IPS-15b (cell line): ENCODE measurements around the gene EIF5AL1.
"Not testable (repeated sequence)": the region's sequence is repeated elsewhere in the genome, so short reads cannot be mapped to it uniquely, and the experiment has no call there.

Experiments
- H3K27me3 ChIP-seq: one replicate; pipeline ENCODE4 v1.6.1; 2013; ENCODE audit warnings: low read length; ENCODE audit not compliant: control insufficient read depth, insufficient read depth
- H3K36me3 ChIP-seq: one replicate; pipeline ENCODE4 v1.6.1; 2013; ENCODE audit warnings: low read length; ENCODE audit not compliant: control insufficient read depth, insufficient read depth
- H3K4me1 ChIP-seq: one replicate; pipeline ENCODE4 v1.6.1; 2013; ENCODE audit warnings: mild to moderate bottlenecking, low read length; ENCODE audit not compliant: control insufficient read depth, insufficient read depth
- H3K4me3 ChIP-seq: one replicate; pipeline ENCODE4 v1.5.1; 2013; ENCODE audit warnings: low read depth, low read length
- H3K9ac ChIP-seq: one replicate; pipeline ENCODE4 v1.6.1; 2013; ENCODE audit warnings: low read depth, mild to moderate bottlenecking, low read length
- H3K9me3 ChIP-seq: one replicate; pipeline ENCODE4 v1.6.1; 2013; ENCODE audit warnings: mild to moderate bottlenecking, low read length; ENCODE audit not compliant: control insufficient read depth, insufficient read depth

The EIF5AL1 gene

GRCh38 chr10:79504483-79504882 is 7.8 kb upstream of the EIF5AL1 start:
- H3K4me1 ChIP-seq, H3K4me3 ChIP-seq, H3K27me3 ChIP-seq, H3K9ac ChIP-seq, H3K36me3 ChIP-seq, H3K9me3 ChIP-seq: not testable (repeated sequence)

- not testable (repeated sequence) for H3K9ac ChIP-seq, H3K9me3 ChIP-seq, H3K27me3 ChIP-seq, H3K36me3 ChIP-seq, H3K4me1 ChIP-seq, H3K4me3 ChIP-seq
Observed at GRCh38 chr10:79505328-79505727, 7.0 kb upstream of the EIF5AL1 start.

- Histone ChIP-seq H3K9ac (no peak overlapping the region), H3K9me3 (no peaks in the 10 kb centered on the region), H3K27me3 (peaks cover 6% of the 10 kb centered on the region), H3K4me1 (no peaks in the 10 kb centered on the region), H3K36me3 (no peaks in the 10 kb centered on the region), H3K4me3 (no peak overlapping the region)
Observed at GRCh38 chr10:79505829-79506228, 6.5 kb upstream of the EIF5AL1 start.

- H3K9ac ChIP-seq: no peak overlapping the region
- H3K27me3 ChIP-seq: peaks cover 6% of the 10 kb centered on the region
- no peaks in the 10 kb centered on the region for H3K9me3 ChIP-seq
- no peak overlapping the region for H3K4me3 ChIP-seq
- no peaks in the 10 kb centered on the region for H3K36me3 ChIP-seq
- no peaks in the 10 kb centered on the region for H3K4me1 ChIP-seq
Observed at GRCh38 chr10:79507440-79508167, 4.7 kb upstream of the EIF5AL1 start.

- H3K27me3 ChIP-seq, H3K36me3 ChIP-seq, H3K9me3 ChIP-seq, H3K4me1 ChIP-seq, H3K4me3 ChIP-seq, H3K9ac ChIP-seq: not testable (repeated sequence)
Observed at GRCh38 chr10:79508245-79508644, 4.1 kb upstream of the EIF5AL1 start.

GRCh38 chr10:79509306-79509933 is 2.9 kb upstream of the EIF5AL1 start:
- H3K27me3 ChIP-seq, H3K4me3 ChIP-seq, H3K9ac ChIP-seq, H3K4me1 ChIP-seq, H3K36me3 ChIP-seq, H3K9me3 ChIP-seq: not testable (repeated sequence)

GRCh38 chr10:79509934-79510508 is 2.3 kb upstream of the EIF5AL1 start:
- not testable (repeated sequence) for H3K36me3 ChIP-seq, H3K4me1 ChIP-seq, H3K9me3 ChIP-seq, H3K27me3 ChIP-seq, H3K9ac ChIP-seq, H3K4me3 ChIP-seq

- H3K4me1 ChIP-seq, H3K9ac ChIP-seq, H3K4me3 ChIP-seq, H3K27me3 ChIP-seq, H3K36me3 ChIP-seq, H3K9me3 ChIP-seq: not testable (repeated sequence)
Observed at GRCh38 chr10:79516532-79517205, 4.3 kb downstream of the EIF5AL1 start.

GRCh38 chr10:79517567-79517966 is 5.2 kb downstream of the EIF5AL1 start:
- H3K4me3 ChIP-seq, H3K27me3 ChIP-seq, H3K4me1 ChIP-seq, H3K9me3 ChIP-seq, H3K9ac ChIP-seq, H3K36me3 ChIP-seq: not testable (repeated sequence)

GRCh38 chr10:79521751-79522150 is 9.4 kb downstream of the EIF5AL1 start:
- H3K9ac ChIP-seq, H3K27me3 ChIP-seq, H3K4me1 ChIP-seq, H3K36me3 ChIP-seq, H3K4me3 ChIP-seq, H3K9me3 ChIP-seq: not testable (repeated sequence)

- H3K27me3 ChIP-seq, H3K9me3 ChIP-seq, H3K4me3 ChIP-seq, H3K9ac ChIP-seq, H3K36me3 ChIP-seq, H3K4me1 ChIP-seq: not testable (repeated sequence)
Observed at GRCh38 chr10:79522464-79522863, 10.1 kb downstream of the EIF5AL1 start.
